Astrocyte of the spinal cord (primary cell): ENCODE measurements around the gene FIGLA.
"Not testable (repeated sequence)": the region's sequence is repeated elsewhere in the genome, so short reads cannot be mapped to it uniquely, and the experiment has no call there.

ENCODE experiments used
- DNase-seq: peaks from one replicate; pipeline ENCODE4 v3.0.0; 2011; ENCODE audit warnings: low read depth, low spot score
- H3K4me3 ChIP-seq: 2 replicates; pipeline ENCODE4 v1.5.1; 2011; ENCODE audit warnings: low read depth, mild to moderate bottlenecking, low read length, moderate library complexity
- in situ Hi-C: cut with HindIII; loops from 2 replicates; pipeline ENCODE4 v1.10.0; 2017; ENCODE audit warnings: low sequenced_read_pairs
- TF ChIP-seq, protein P1 (sequence below): IDR thresholded peaks from 2 replicates; pipeline ENCODE4 v1.5.1; 2012; ENCODE audit warnings: low read depth, mild to moderate bottlenecking, low read length, inconsistent platforms

The FIGLA gene

DNA sequence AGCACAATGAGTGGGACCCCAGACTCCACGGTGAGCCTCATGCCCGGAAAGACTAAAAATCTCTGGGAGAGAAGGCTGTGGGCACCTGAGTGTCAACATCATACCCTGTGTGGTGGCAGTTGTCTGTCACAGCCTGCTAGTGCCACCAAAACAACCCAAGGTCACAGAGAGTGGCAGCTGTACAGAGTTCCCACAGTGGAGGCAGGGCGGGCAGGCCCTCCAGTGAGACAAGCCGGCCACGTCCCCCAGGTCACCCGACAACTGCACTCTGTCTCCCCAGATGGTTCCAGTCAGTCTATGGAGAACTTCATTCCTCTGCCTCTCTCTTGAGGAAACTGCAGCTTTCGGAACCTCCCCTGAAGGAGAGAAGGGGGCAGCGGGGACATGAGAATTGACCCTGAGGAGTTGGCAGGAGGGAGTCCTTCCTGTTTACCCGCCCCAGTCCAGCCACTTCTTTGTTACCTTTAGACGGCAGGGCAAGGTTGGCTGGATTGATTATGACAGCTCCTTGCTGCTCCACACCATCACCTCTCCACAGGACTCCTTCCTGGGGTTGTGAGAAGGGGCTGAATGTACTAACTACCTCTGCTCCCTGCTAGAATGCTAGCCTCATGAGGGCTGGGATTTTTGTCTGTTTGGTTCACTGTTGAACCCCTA, 11.3 kb upstream of the FIGLA start:
- DNase-seq = no peak
- H3K4me3 ChIP-seq = no peak overlapping the region
- in situ Hi-C loops = no loop called here
- TF ChIP-seq, protein P1, sequence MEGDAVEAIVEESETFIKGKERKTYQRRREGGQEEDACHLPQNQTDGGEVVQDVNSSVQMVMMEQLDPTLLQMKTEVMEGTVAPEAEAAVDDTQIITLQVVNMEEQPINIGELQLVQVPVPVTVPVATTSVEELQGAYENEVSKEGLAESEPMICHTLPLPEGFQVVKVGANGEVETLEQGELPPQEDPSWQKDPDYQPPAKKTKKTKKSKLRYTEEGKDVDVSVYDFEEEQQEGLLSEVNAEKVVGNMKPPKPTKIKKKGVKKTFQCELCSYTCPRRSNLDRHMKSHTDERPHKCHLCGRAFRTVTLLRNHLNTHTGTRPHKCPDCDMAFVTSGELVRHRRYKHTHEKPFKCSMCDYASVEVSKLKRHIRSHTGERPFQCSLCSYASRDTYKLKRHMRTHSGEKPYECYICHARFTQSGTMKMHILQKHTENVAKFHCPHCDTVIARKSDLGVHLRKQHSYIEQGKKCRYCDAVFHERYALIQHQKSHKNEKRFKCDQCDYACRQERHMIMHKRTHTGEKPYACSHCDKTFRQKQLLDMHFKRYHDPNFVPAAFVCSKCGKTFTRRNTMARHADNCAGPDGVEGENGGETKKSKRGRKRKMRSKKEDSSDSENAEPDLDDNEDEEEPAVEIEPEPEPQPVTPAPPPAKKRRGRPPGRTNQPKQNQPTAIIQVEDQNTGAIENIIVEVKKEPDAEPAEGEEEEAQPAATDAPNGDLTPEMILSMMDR = no peak

DNA sequence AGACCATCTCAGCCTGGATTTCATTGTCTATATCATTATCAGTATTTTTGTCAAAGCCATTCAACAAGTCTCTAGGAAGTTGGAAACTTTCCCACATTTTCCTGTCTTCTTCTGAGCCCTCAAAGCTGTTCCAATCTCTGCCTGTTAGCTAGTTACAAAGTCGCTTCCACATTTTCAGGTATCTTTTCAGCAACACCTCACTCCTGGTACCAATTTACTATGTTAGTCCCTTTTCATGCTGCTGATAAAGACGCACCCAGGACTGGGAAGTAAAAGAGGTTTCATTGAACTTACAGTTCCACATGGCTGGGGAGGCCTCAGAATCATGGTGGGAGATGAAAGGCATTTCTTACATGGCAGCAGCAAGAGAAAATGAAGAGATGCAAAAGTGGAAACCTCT, 9.3 kb upstream of the FIGLA start:
- in situ Hi-C loops = no loop called here
- TF ChIP-seq, protein P1 = no peak
- no peak for DNase-seq
- H3K4me3 ChIP-seq = no peak overlapping the region

DNA sequence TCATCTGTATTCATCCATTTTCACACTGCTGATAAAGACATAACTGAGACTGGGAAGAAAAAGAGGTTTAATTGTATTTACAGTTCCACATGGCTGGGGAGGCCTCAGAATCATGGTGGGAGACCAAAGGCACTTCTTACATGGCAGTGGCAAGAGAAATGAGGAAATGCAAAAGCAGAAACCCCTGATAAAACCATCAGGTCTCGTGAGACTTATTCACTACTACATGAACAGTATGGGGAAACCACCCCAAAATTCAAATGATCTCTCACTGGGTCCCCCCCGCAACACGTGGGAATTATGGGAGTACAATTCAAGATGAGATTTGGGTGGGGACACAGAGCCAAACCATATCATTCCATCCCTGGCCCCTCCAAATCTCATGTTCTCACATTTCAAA, 7.6 kb upstream of the FIGLA start:
- H3K4me3 ChIP-seq, DNase-seq, in situ Hi-C loops: not testable (repeated sequence)

DNA sequence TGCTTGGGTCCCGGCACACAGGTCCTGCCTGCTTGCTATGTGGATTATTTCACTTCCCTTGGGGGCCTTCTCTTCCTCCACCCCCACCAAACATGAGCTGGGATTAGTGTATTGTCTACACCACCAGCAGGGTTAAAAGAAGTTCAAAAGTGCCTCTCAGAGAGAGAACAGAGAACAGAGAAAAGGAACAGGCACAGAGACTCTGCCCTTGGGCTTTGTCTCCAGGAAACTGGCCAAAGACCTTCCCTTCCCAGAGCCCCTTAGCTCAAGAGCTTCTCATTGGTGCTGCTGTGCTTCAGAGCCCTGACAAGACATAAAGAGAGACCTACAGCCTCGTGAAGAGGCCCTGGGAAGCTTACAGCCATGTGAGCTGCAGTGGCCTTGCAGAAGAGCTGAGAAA, 7.1 kb upstream of the FIGLA start:
- H3K4me3 ChIP-seq = no peak overlapping the region
- TF ChIP-seq, protein P1 = no peak
- in situ Hi-C loops = no loop called here
- DNase-seq = no peak

DNA sequence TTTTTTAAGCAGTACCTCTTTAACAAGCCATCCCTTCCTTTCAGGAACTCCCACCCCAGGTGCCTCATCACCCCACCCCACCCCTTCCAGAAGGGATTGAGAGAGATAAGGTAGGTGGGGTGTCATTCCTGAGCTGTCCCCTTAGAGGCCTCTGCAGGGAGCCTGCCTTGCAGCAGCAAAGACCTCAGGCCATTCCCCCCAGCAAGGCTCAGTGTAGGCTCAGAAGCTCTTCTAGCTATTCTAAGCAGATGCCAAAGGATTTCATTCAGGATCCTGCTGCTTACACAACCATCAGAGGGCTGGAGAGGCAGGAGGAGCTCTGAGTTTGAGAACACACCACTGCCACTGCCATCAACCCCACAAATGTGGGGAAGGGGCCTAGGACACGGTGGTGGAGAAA, 5.8 kb upstream of the FIGLA start:
- in situ Hi-C loops = no loop called here
- no peak for DNase-seq
- no peak overlapping the region for H3K4me3 ChIP-seq
- TF ChIP-seq, protein P1 = no peak

DNA sequence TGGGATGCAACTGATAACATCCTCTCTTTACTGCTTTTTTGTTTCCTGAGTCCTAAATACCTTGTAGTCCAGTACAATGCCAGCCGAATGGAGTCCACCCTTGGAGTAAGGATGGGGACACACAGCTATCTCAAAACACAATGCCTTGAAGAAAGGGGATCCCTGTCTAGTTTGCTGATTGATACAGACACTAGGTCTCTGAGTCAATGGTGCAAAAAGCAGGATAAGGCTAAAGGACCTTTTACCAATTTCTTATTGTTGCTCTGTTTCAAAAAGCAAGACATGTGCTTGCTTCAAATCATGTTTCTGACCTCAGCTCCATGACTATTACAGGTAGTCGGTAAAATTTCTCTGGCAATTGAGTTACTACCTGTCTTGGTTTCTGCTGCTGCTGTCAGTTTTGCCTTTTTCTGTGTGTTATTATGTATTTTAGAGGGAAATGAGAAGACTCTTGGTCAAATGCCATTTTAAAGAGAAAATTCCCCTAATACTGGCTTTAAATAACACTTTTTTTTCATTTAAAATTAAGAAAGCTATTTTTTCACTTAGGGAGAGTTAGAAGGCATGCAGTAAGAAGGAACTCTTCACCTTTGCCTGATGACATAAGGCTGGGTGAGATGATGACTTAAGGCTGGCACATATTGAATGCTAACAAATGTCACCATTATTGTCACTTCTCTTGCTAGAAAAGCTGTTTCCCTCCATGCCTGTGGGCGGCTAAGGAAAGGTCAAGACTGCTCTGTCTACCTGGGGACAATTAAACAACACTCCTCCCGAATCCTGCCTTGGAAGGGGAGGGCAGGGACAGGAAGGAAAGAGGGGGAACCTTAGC, 4.9 kb upstream of the FIGLA start:
- in situ Hi-C loops = no loop called here
- no peak overlapping the region for H3K4me3 ChIP-seq
- TF ChIP-seq, protein P1 = no peak
- DNase-seq = no peak

DNA sequence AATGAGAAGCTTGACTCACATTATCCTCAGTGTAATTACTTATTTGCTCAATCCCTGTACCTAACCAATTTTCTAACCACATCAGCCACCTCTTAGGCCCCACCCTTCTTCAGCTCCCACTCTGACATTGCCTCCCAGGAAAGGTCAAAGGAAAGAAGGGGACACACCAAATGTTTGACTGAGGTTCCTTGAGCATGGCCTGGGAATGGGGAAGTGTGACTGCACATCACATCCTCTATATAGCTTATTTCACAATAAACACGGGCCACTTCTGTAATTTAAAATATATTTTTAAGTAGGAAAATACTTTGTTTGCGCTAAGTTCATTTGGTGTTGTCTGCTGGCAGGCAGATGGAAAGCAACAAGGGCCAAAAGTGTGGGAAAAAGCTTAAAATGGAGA, 3.0 kb upstream of the FIGLA start:
- no peak for DNase-seq
- TF ChIP-seq, protein P1 = no peak
- H3K4me3 ChIP-seq = no peak overlapping the region
- in situ Hi-C loops = no loop called here
